Gastrocnemius medialis (tissue), 4 donors: Measurements from ENCODE around the gene ABCB10. TPM values are rescaled to one million over a fixed set of nuclear protein-coding genes. Genes with fewer than 3 reads are reported as not detected.
"Not testable (repeated sequence)": the region's sequence is repeated elsewhere in the genome, so short reads cannot be mapped to it uniquely, and the experiment has no call there.

Experiments
- ATAC-seq, 2 donors: fragments of 150-250 bp; one replicate each; pipeline ENCODE4 v1.9.1; 2016
- DNase-seq, 2 donors: peaks; one replicate each; pipeline ENCODE4 v3.0.0-alpha.2; 2019
- H3K27ac ChIP-seq, 4 donors: fragments of 200-600 bp; sonication (generic); 1 replicate in 1 of 4; 2 replicates in 3 of 4; pipeline ENCODE4 v1.5.1; 2016 to 2018; ENCODE audit warnings: mild to moderate bottlenecking in 2 of 4, moderate library complexity in 1 of 4
- H3K27me3 ChIP-seq, 3 donors: fragments of 200-600 bp; sonication (generic) in 2 of 3; 1 replicate in 1 of 3; 2 replicates in 2 of 3; pipeline versions ENCODE4 v1.5.1 to v1.6.0; 2016 to 2019; ENCODE audit warnings: mild to moderate bottlenecking in 1 of 3, moderate library complexity in 1 of 3
- H3K36me3 ChIP-seq, 2 donors: fragments of 200-600 bp; sonication (generic) in 1 of 2; one replicate each; pipeline ENCODE4 v1.5.1; 2017 to 2018
- H3K4me1 ChIP-seq, 2 donors: fragments of 200-600 bp; sonication (generic) in 1 of 2; one replicate each; pipeline ENCODE4 v1.5.1; 2016 to 2017; ENCODE audit warnings: mild to moderate bottlenecking in 2 of 2
- H3K4me3 ChIP-seq, 4 donors: fragments of 200-600 bp; sonication (generic) in 3 of 4; 1 replicate in 1 of 4; 2 replicates in 3 of 4; pipeline ENCODE4 v1.5.1; 2016 to 2019; ENCODE audit warnings: mild to moderate bottlenecking in 2 of 4
- H3K9me3 ChIP-seq, 3 donors: fragments of 200-600 bp; sonication (generic) in 2 of 3; 1 replicate in 1 of 3; 2 replicates in 2 of 3; pipeline ENCODE4 v1.5.1; 2016 to 2019
- POLR2A ChIP-seq, 2 donors: fragments of 450-650 bp; IDR thresholded peaks; one replicate each; pipeline ENCODE4 v1.6.1; 2017; ENCODE audit warnings: antibody characterized with exemption in 2 of 2, mild to moderate bottlenecking in 2 of 2, moderate library complexity in 2 of 2
- in situ Hi-C, 4 donors: fragments of 200-750 bp; cut with MboI; loops; one replicate each; pipeline versions ENCODE4 v1.15.0 to v1.8.0; 2017; ENCODE audit warnings: low sequenced_read_pairs in 4 of 4
- intact Hi-C: fragments of 100-400 bp; cut with DNase I; formaldehyde crosslinking; loops from one replicate; pipeline ENCODE4 v1.15.1; 2023; ENCODE audit warnings: low total_unique reads
- total RNA-seq, 4 donors: library from RNA; depleted of rRNA; stranded (reverse); fragments of >200 nt; gene quantifications; one replicate each; pipeline versions ENCODE4 v1.1.0 to v1.2.3, GENCODE V29; 2016
- TF ChIP-seq, protein P1 (sequence below), 5 experiments: fragments of 450-650 bp in 3 of 5; fragments of 200-600 bp in 2 of 5; sonication (generic) in 2 of 5; IDR thresholded peaks in 4 of 5; conservative IDR thresholded peaks in 1 of 5; 1 replicate in 4 of 5; 2 replicates in 1 of 5; pipeline ENCODE4 v1.5.1; 2016 to 2019; ENCODE audit warnings: antibody characterized with exemption in 5 of 5, mild to moderate bottlenecking in 3 of 5, moderate library complexity in 3 of 5

Gene ABCB10
- total RNA-seq, 4 donors from 2014 or later = 14.5 to 29.9 (median 19.3) TPM

DNA sequence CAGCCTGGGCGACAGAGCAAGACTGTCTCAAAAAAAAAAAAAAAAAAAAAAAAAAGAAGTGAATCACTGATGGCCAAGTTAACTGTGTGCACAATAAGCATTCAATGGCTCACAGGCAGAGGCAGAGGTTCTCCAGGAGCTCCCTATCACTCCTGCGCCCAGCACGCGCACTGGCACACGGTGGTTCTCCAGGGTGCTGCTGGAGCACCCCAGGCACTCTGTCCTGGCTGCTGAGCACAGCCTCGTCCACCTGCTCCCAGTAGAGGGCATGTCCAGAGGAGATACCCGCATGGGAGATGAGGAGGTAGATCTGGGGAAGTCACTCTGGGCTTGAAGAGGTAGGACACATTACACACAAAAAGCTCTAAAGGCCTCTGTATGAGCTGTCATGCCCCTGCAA, 28.9 kb downstream of the ABCB10 start:
- no peaks in the 10 kb centered on the region for H3K9me3 ChIP-seq
- no peak overlapping the region for H3K4me3 ChIP-seq
- no peaks in the 10 kb centered on the region for H3K27me3 ChIP-seq
- intact Hi-C loops = no loop called here
- H3K36me3 ChIP-seq = peaks cover 0 to 62% of the 10 kb centered on the region in 2 donors
- no peak for TF ChIP-seq POLR2A (IDR thresholded peaks at IDR 0.05)
- TF ChIP-seq, protein P1, sequence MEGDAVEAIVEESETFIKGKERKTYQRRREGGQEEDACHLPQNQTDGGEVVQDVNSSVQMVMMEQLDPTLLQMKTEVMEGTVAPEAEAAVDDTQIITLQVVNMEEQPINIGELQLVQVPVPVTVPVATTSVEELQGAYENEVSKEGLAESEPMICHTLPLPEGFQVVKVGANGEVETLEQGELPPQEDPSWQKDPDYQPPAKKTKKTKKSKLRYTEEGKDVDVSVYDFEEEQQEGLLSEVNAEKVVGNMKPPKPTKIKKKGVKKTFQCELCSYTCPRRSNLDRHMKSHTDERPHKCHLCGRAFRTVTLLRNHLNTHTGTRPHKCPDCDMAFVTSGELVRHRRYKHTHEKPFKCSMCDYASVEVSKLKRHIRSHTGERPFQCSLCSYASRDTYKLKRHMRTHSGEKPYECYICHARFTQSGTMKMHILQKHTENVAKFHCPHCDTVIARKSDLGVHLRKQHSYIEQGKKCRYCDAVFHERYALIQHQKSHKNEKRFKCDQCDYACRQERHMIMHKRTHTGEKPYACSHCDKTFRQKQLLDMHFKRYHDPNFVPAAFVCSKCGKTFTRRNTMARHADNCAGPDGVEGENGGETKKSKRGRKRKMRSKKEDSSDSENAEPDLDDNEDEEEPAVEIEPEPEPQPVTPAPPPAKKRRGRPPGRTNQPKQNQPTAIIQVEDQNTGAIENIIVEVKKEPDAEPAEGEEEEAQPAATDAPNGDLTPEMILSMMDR (IDR thresholded peaks at IDR 0.05 in 4 of 5, conservative IDR thresholded peaks at IDR 0.05 in 1 of 5) = no peak
- no peak overlapping the region for H3K27ac ChIP-seq
- in situ Hi-C loops = no loop called here
- ATAC-seq = no peak
- H3K4me1 ChIP-seq = no peaks in the 10 kb centered on the region
- no peak for DNase-seq

DNA sequence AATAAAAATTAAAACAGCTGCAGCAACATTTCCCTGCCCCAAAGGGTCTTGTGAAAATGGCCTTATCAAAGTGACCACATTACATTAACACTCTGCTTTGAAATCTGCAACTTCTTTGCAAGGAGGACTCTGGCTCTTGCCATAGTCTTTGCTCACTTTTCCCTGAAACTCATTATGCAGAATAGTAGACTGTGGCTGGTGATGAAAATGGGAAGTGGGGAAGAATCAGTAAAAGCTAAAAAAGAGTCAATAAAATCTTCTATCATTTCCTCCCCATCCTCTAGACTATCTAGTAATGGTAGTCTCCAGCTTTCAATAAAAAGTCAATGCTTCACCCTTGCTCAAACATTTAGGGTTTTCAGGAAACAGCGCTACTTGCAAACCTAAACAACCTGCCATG, 31.8 kb downstream of the ABCB10 start:
- in situ Hi-C loops (no loop called here), intact Hi-C loops (no loop called here)
- DNase-seq (no peak), ATAC-seq (no peak)
- Histone ChIP-seq H3K4me1 (no peaks in the 10 kb centered on the region), H3K27ac (no peak overlapping the region), H3K9me3 (no peaks in the 10 kb centered on the region), H3K27me3 (no peaks in the 10 kb centered on the region), H3K4me3 (no peak overlapping the region), H3K36me3 (peaks cover 0 to 68% of the 10 kb centered on the region in 2 donors)
- TF ChIP-seq, protein P1 (IDR thresholded peaks at IDR 0.05 in 4 of 5, conservative IDR thresholded peaks at IDR 0.05 in 1 of 5) = no peak
- no peak for TF ChIP-seq POLR2A (IDR thresholded peaks at IDR 0.05)

DNA sequence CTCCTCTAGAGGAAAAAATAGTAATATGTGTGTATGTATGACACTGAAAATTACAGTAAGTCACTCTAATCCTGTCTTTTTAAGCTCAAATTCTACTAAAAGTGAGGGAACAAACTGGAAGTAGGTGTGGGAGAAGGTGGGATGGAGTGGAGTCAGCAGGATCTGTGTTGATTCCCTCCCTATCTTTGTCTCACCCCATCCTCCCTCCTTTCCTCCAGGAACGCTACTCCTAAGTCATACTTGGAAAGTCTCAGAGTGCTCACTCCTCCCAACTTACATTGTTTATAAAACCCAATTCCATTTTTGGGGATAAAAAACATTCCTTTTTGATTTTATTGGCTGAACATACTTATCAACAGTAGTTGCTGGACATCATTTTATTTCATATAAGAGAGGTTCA, 35.5 kb downstream of the ABCB10 start:
- TF ChIP-seq, protein P1 (IDR thresholded peaks at IDR 0.05 in 4 of 5, conservative IDR thresholded peaks at IDR 0.05 in 1 of 5) = no peak
- peaks cover 0 to 76% of the 10 kb centered on the region in 2 donors for H3K36me3 ChIP-seq
- no peak overlapping the region for H3K27ac ChIP-seq
- no peaks in the 10 kb centered on the region for H3K9me3 ChIP-seq
- no peaks in the 10 kb centered on the region for H3K27me3 ChIP-seq
- H3K4me1 ChIP-seq = no peaks in the 10 kb centered on the region
- DNase-seq (no peak), ATAC-seq (no peak)
- intact Hi-C loops = no loop called here
- H3K4me3 ChIP-seq = no peak overlapping the region
- in situ Hi-C loops = no loop called here

DNA sequence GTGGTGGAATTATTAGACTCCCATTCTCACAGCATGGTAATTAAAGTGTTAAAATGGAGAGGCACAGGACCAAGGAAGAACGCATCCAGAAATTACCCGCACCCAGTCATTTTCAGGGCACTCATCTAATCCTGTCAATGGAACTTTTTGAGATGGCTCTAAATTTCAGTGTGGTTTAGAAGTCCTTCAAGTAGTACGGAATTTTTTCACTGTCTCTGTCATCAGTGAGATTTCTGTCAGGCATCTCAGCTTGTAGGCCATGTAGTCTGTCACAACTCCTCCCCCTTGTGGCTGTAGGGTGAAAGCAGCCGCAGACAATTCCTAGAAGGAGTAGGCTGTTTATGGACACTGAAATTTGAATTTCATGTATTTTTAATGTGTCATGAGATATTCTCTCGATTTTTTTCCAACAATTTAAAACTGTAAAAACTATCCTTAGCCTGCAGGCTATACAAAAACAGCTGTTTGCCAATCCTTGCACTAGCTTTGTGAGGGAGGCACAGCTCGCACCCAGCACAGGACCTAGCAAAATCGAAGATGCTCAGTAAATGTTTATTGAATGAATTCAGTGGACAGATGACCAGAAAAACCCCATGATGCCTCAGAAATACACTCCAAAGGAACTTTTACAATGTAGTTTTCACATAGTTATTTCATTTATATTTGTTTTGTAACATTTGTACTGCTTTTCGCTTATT, 43.8 kb downstream of the ABCB10 start:
- no peak for TF ChIP-seq POLR2A (IDR thresholded peaks at IDR 0.05)
- TF ChIP-seq, protein P1 (IDR thresholded peaks at IDR 0.05 in 4 of 5, conservative IDR thresholded peaks at IDR 0.05 in 1 of 5) = peak; percentile 43 to 81 (median 68)
- no peak overlapping the region for H3K27ac ChIP-seq
- no peaks in the 10 kb centered on the region for H3K27me3 ChIP-seq
- H3K36me3 ChIP-seq = peaks cover 0 to 19% of the 10 kb centered on the region in 2 donors
- intact Hi-C loops (loop anchor here (1.0 kb wide), 1 partner anchor 256 kb away; no protein-coding TSS in a partner anchor), in situ Hi-C loops (no loop called here)
- no peaks in the 10 kb centered on the region for H3K4me1 ChIP-seq
- H3K4me3 ChIP-seq = no peak overlapping the region
- peak; percentile 37 to 55 for DNase-seq
- peak; percentile 77 to 96 for ATAC-seq
- H3K9me3 ChIP-seq = no peaks in the 10 kb centered on the region

DNA sequence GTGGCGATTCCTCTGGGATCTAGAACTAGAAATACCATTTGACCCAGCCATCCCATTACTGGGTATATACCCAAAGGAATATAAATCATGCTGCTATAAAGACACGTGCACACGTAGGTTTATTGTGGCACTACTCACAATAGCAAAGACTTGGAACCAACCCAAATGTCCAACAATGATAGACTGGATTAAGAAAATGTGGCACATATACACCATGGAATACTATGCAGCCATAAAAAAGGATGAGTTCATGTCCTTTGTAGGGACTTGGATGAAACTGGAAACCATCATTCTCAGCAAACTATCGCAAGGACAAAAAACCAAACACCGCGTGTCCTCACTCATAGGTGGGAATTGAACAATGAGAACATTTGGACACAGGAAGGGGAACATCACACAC, 46.9 kb downstream of the ABCB10 start:
- H3K4me3 ChIP-seq, in situ Hi-C loops, H3K9me3 ChIP-seq, H3K27me3 ChIP-seq, intact Hi-C loops, H3K36me3 ChIP-seq, ATAC-seq, H3K27ac ChIP-seq, DNase-seq: not testable (repeated sequence)
- H3K4me1 ChIP-seq = peaks cover 13 to 15% of the 10 kb centered on the region in 2 donors

DNA sequence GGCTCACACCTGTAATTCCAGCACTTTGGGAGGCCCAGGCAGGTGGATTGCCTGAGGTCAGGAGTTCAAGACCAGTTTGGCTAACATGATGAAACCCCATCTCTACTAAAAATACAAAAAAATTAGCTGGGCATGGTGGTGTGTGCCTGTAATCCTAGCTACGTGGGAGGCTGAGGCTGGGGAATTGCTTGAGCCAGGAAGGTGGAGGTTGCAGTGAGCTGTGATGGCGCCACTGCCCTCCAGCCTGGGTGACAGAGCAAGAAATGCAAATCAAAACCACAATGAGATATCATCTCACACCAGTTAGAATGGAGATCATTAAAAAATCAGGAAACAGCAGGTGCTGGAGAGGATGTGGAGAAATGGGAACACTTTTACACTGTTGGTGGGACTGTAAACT, 47.3 kb downstream of the ABCB10 start:
- H3K36me3 ChIP-seq, H3K27ac ChIP-seq: not testable (repeated sequence)

More for the DNA sequence above, 47.3 kb downstream of the ABCB10 start:
- H3K4me3 ChIP-seq, ATAC-seq, intact Hi-C loops, H3K27me3 ChIP-seq, in situ Hi-C loops, H3K9me3 ChIP-seq, DNase-seq: not testable (repeated sequence)
- H3K4me1 ChIP-seq = peaks cover 17 to 19% of the 10 kb centered on the region in 2 donors
